Keratinocyte (primary cell): ENCODE results near the gene CCN2. TPM values are rescaled to one million over a fixed set of nuclear protein-coding genes. Genes with fewer than 3 reads are reported as not detected.

ENCODE experiments used
- DNase-seq: peaks from one replicate; pipeline ENCODE4 v3.0.0-alpha.2; 2011; ENCODE audit warnings: low read depth, missing footprints, low spot score
- FAIRE-seq: peaks from 2 replicates; lab custom pipeline; 2011; peaks lifted over from hg19 to GRCh38; lab: Jason Lieb, UNC
- H2AFZ ChIP-seq: 2 replicates; pipeline ENCODE4 v1.6.0; 2012; ENCODE audit warnings: low read length, control low read depth, inconsistent platforms; ENCODE audit not compliant: control insufficient read depth
- H3K27ac ChIP-seq: 2 replicates; pipeline ENCODE4 v1.5.1; 2011; ENCODE audit warnings: low read length; ENCODE audit not compliant: control insufficient read depth, insufficient read depth
- H3K27me3 ChIP-seq: 3 replicates; pipeline ENCODE4 v1.6.0; 2011; ENCODE audit warnings: low read length; ENCODE audit not compliant: control insufficient read depth, insufficient read depth; ENCODE audit errors: extremely low read depth
- H3K36me3 ChIP-seq, 2 experiments: 2 replicates in 1 of 2; 3 replicates in 1 of 2; pipeline ENCODE4 v1.5.1; 2011; ENCODE audit warnings: low read length in 2 of 2, mild to moderate bottlenecking in 1 of 2; ENCODE audit not compliant: control insufficient read depth in 2 of 2, insufficient read depth in 2 of 2; ENCODE audit errors: extremely low read depth in 1 of 2
- H3K4me1 ChIP-seq: 3 replicates; pipeline ENCODE4 v1.5.1; 2011; ENCODE audit warnings: low read length; ENCODE audit not compliant: control insufficient read depth, insufficient read depth; ENCODE audit errors: extremely low read depth
- H3K4me2 ChIP-seq: 3 replicates; pipeline ENCODE4 v1.6.0; 2011; ENCODE audit warnings: low read depth, low read length; ENCODE audit not compliant: control insufficient read depth, insufficient read depth; ENCODE audit errors: extremely low read depth
- H3K4me3 ChIP-seq, 3 experiments: fragments of 200-600 bp in 1 of 3; sonication (generic) in 1 of 3; 2 replicates in 2 of 3; 3 replicates in 1 of 3; pipeline ENCODE4 v1.5.1; 2011 to 2016; ENCODE audit warnings: low read length in 3 of 3, mild to moderate bottlenecking in 3 of 3, control low read depth in 2 of 3, inconsistent platforms in 1 of 3, low read depth in 1 of 3, mixed read lengths in 1 of 3, mixed run types in 1 of 3, moderate library complexity in 1 of 3; ENCODE audit not compliant: control insufficient read depth in 2 of 3, insufficient read depth in 2 of 3; ENCODE audit errors: extremely low read depth in 1 of 3
- H3K79me2 ChIP-seq: 2 replicates; pipeline ENCODE4 v1.6.0; 2012; ENCODE audit warnings: low read length; ENCODE audit not compliant: control insufficient read depth, insufficient read depth
- H3K9ac ChIP-seq: 3 replicates; pipeline ENCODE4 v1.6.0; 2011; ENCODE audit warnings: low read length; ENCODE audit not compliant: control insufficient read depth, insufficient read depth; ENCODE audit errors: extremely low read depth
- H3K9me1 ChIP-seq: 3 replicates; pipeline ENCODE4 v1.6.0; 2011; ENCODE audit warnings: low read length; ENCODE audit not compliant: control insufficient read depth, insufficient read depth; ENCODE audit errors: extremely low read depth
- H3K9me3 ChIP-seq: 2 replicates; pipeline ENCODE4 v1.5.1; 2012; ENCODE audit warnings: low read depth, low read length; ENCODE audit not compliant: control insufficient read depth
- H4K20me1 ChIP-seq: 3 replicates; pipeline ENCODE4 v1.6.0; 2011; ENCODE audit warnings: low read length; ENCODE audit not compliant: control insufficient read depth, insufficient read depth; ENCODE audit errors: extremely low read depth
- CTCF ChIP-seq, 3 experiments: IDR thresholded peaks in 1 of 3; conservative IDR thresholded peaks in 1 of 3; optimal IDR thresholded peaks in 1 of 3; 2 replicates in 2 of 3; 3 replicates in 1 of 3; pipeline versions ENCODE3 to v1.5.1; 2011; ENCODE audit warnings: low read length in 3 of 3, mild to moderate bottlenecking in 3 of 3, moderate library complexity in 2 of 3, control low read depth in 1 of 3, inconsistent platforms in 1 of 3; ENCODE audit not compliant: insufficient read depth in 2 of 3; ENCODE audit errors: extremely low read depth in 1 of 3
- EZH2 ChIP-seq: IDR thresholded peaks from one replicate; pipeline ENCODE4 v1.6.1; 2012; ENCODE audit warnings: inconsistent platforms, mild to moderate bottlenecking, low read length, moderate library complexity
- dilution Hi-C: fragments of 300-500 bp; cut with MboI; formaldehyde crosslinking; loops from one replicate; pipeline ENCODE4 v1.7.0; 2020; ENCODE audit warnings: low sequenced_read_pairs; ENCODE audit not compliant: extremely low pct_ligation_motif_present
- polyA plus RNA-seq, 5 experiments: library from polyadenylated mRNA; depleted of rRNA in 3 of 5; stranded (reverse) in 3 of 5; stranded (forward) in 1 of 5; unstranded in 1 of 5; fragments of >200 nt; gene quantifications; 1 replicate in 1 of 5; 2 replicates in 3 of 5; 3 replicates in 1 of 5; pipeline versions ENCODE4 v1.2.1 to v1.2.3, GENCODE V29; 2011 to 2012; ENCODE audit warnings: missing spikeins in 2 of 5, low read depth in 1 of 5, low replicate concordance in 1 of 5

The CCN2 gene
- polyA plus RNA-seq, 1 donor (not counting 4 experiments of a cell fraction or from before 2014, with no cell fraction given): 78.2 TPM

GRCh38 chr6:131945971-131946370 lies 5.2 kb downstream of the CCN2 start:
- Histone ChIP-seq H2AFZ (no peak overlapping the region), H4K20me1 (no peaks in the 10 kb centered on the region), H3K36me3 (peaks cover 3 to 9% of the 10 kb centered on the region in 2 experiments), H3K27ac (no peak overlapping the region), H3K4me3 (no peak overlapping the region), H3K9ac (no peak overlapping the region), H3K4me1 (peaks cover 17% of the 10 kb centered on the region), H3K9me1 (no peaks in the 10 kb centered on the region), H3K4me2 (no peak overlapping the region), H3K27me3 (no peaks in the 10 kb centered on the region), H3K9me3 (no peaks in the 10 kb centered on the region), H3K79me2 (peaks cover 4% of the 10 kb centered on the region)
- TF ChIP-seq CTCF (optimal IDR thresholded peaks at IDR 0.05 in 1 of 3, IDR thresholded peaks at IDR 0.05 in 1 of 3, conservative IDR thresholded peaks at IDR 0.05 in 1 of 3; ENCODE audit: extremely low read depth in 1 of 3, insufficient read depth in 2 of 3, low read length in 3 of 3) (no peak), EZH2 (no peak)
- dilution Hi-C loops: no loop called here
- FAIRE-seq: no peak
- DNase-seq: no peak

- Histone ChIP-seq H3K9me1 (no peaks in the 10 kb centered on the region), H3K27me3 (no peaks in the 10 kb centered on the region), H3K4me3 (no peak overlapping the region), H3K9me3 (no peaks in the 10 kb centered on the region), H3K4me2 (no peak overlapping the region), H3K79me2 (no peaks in the 10 kb centered on the region), H3K4me1 (no peaks in the 10 kb centered on the region), H3K36me3 (no peaks in the 10 kb centered on the region), H3K27ac (no peak overlapping the region), H4K20me1 (no peaks in the 10 kb centered on the region), H2AFZ (no peak overlapping the region), H3K9ac (no peak overlapping the region)
- dilution Hi-C loops: no loop called here
- no peak for DNase-seq
- TF ChIP-seq EZH2: no peak
- no peak for TF ChIP-seq CTCF (optimal IDR thresholded peaks at IDR 0.05 in 1 of 3, IDR thresholded peaks at IDR 0.05 in 1 of 3, conservative IDR thresholded peaks at IDR 0.05 in 1 of 3; ENCODE audit: extremely low read depth in 1 of 3, insufficient read depth in 2 of 3, low read length in 3 of 3)
- no peak for FAIRE-seq
Measured at GRCh38 chr6:131937703-131938631, 13.2 kb downstream of the CCN2 start.
